ENCODE measurements around the gene MAD1L1. TPM values are rescaled to one million over a fixed set of nuclear protein-coding genes. Genes with fewer than 3 reads are reported as not detected.
A peak's percentile ranks its signal among the peaks of the same experiment; 100 is the strongest.

Gene MAD1L1
- total and polyA plus RNA-seq, 2 of the 8 experiments (the other 6 are each of a cell fraction or from before 2014, with no cell fraction given) = 40.4 to 44.6 TPM

- Histone ChIP-seq H2BK15ac (ENCODE audit: low read length) (no peak overlapping the region), H4K20me1 (replicated peaks in 1 of 2; ENCODE audit: control insufficient read depth in 1 of 2, insufficient read depth in 2 of 2, low read length in 2 of 2) (peaks cover 2% of the 10 kb centered on the region in 2 experiments), H3K27me3 (replicated peaks in 1 of 4; ENCODE audit: control insufficient read depth in 3 of 4, extremely low read depth in 1 of 4, insufficient read depth in 3 of 4, low read length in 3 of 4) (no peaks in the 10 kb centered on the region), H2AK5ac (ENCODE audit: low read depth, low read length) (no peak overlapping the region), H2AFZ (ENCODE audit: low read length) (no peak overlapping the region), H2BK12ac (ENCODE audit: low read depth, low read length) (no peak overlapping the region), H3K14ac (ENCODE audit: insufficient read length) (no peak overlapping the region), H3K18ac (ENCODE audit: extremely low read depth, low read length) (no peak overlapping the region; the same call in 1 of the 2 replicates), H2BK120ac (replicated peaks; ENCODE audit: low read depth, low read length) (no peak overlapping the region), H3K9ac (replicated peaks in 1 of 4; ENCODE audit: extremely low read depth in 1 of 4, low read depth in 3 of 4, low read length in 3 of 4) (no peak overlapping the region; a peak in 2 of 7 replicates), H2BK5ac (ENCODE audit: low read depth, low read length) (peak overlapping the region; percentile 18; the same call in 1 of the 2 replicates), H4K8ac (ENCODE audit: extremely low read depth, insufficient read depth, low read length) (peak overlapping the region; percentile 69), H3K79me2 (ENCODE audit: control insufficient read depth in 1 of 2, insufficient read depth in 2 of 2, low read length in 2 of 2) (peaks cover 0 to 4% of the 10 kb centered on the region in 2 experiments; a peak in 1 of 4 replicates), H4K91ac (replicated peaks; ENCODE audit: insufficient read length, low read length) (no peak overlapping the region), H3K4me2 (ENCODE audit: insufficient read depth in 1 of 2, low read depth in 2 of 2, low read length in 2 of 2) (no peak overlapping the region), H3K4ac (replicated peaks; ENCODE audit: insufficient read length, low read depth, low read length) (no peak overlapping the region), H2BK20ac (ENCODE audit: low read length) (no peak overlapping the region), H3K23me2 (ENCODE audit: low read depth, low read length) (no peaks in the 10 kb centered on the region), H4K5ac (ENCODE audit: insufficient read length, low read depth, low read length) (peak overlapping the region; percentile 9), H3K36me3 (ENCODE audit: control insufficient read depth in 2 of 4, insufficient read depth in 4 of 4, low read length in 3 of 4) (no peaks in the 10 kb centered on the region), H3K9me3 (ENCODE audit: insufficient read depth in 2 of 2, low read depth in 1 of 2, low read length in 1 of 2) (no peaks in the 10 kb centered on the region), H3K4me3 (ENCODE audit: extremely low read depth in 1 of 4, insufficient read depth in 2 of 4, low read depth in 3 of 4, low read length in 4 of 4) (no peak overlapping the region), H3K56ac (replicated peaks; ENCODE audit: insufficient read length, low read depth, low read length) (no peak overlapping the region), H3K79me1 (ENCODE audit: low read depth, low read length) (peaks cover 2% of the 10 kb centered on the region), H3K27ac (ENCODE audit: low read depth, low read length) (no peak overlapping the region), H3K4me1 (replicated peaks in 1 of 4; ENCODE audit: control insufficient read depth in 3 of 4, insufficient read depth in 4 of 4, low read length in 3 of 4) (peaks cover 0 to 29% (median 7%) of the 10 kb centered on the region in 4 experiments; a peak in 5 of 7 replicates), H3K23ac (ENCODE audit: insufficient read length) (no peak overlapping the region)
- no peak for FAIRE-seq
- 81% methylated on average over 31 of the region's 34 CpGs; no CpG with 5 or more reads in 1 of the 2 experiments for WGBS, 2 experiments (ENCODE audit: extremely low coverage in 1 of 2, insufficient coverage in 1 of 2, insufficient read length in 1 of 2, insufficient replicate concordance in 2 of 2, low coverage in 1 of 2, low lambda C conversion rate in 2 of 2, missing lambda C conversion rate in 1 of 2)
- DNase-seq (ENCODE audit: low read depth in 1 of 2, low spot score in 2 of 2) = no peak
- CTCF ChIA-PET (ENCODE audit: partially characterized antibody) = interaction anchor here (0.5 to 1.6 kb wide), 6 partner anchors 11 to 895 kb away, joined by 3 to 8 read pairs (median 4); no protein-coding TSS in a partner anchor
- POLR2A ChIA-PET (ENCODE audit: partially characterized antibody) = interaction anchor here (0.7 kb wide), 1 partner anchor 509 kb away, joined by 3 read pairs; no protein-coding TSS in a partner anchor
- TF ChIP-seq MAX (IDR thresholded peaks at IDR 0.05) (no peak), BACH1 (IDR thresholded peaks at IDR 0.05; ENCODE audit: low read length) (no peak), TAF7 (optimal IDR thresholded peaks at IDR 0.05; ENCODE audit: borderline replicate concordance, low read depth, low read length) (no peak), KDM5A (IDR thresholded peaks at IDR 0.05; ENCODE audit: low read length) (no peak), EGR1 (IDR thresholded peaks at IDR 0.05; ENCODE audit: borderline replicate concordance, low read depth, low read length) (no peak), E2F6 (IDR thresholded peaks at IDR 0.05) (no peak), TEAD4 (IDR thresholded peaks at IDR 0.05; ENCODE audit: low read depth, low read length) (no peak), CHD2 (IDR thresholded peaks at IDR 0.05; ENCODE audit: low read length) (no peak), POLR2A (IDR thresholded peaks at IDR 0.05; ENCODE audit: control extremely low read depth in 1 of 2, low read depth in 2 of 2, low read length in 2 of 2) (no peak), RAD21 (IDR thresholded peaks at IDR 0.05 in 1 of 2, conservative IDR thresholded peaks at IDR 0.05 in 1 of 2; ENCODE audit: low read depth in 2 of 2, low read length in 2 of 2) (no peak), SP1 (IDR thresholded peaks at IDR 0.05; ENCODE audit: low read depth, low read length) (no peak)
These were observed 121.9 kb downstream of the MAD1L1 start for GRCh38 chr7:2110610-2111396.
